Measurements from ENCODE around the gene LY6G5B.
A peak's percentile ranks its signal among the peaks of the same experiment; 100 is the strongest.
"Not testable (repeated sequence)": the region's sequence is repeated elsewhere in the genome, so short reads cannot be mapped to it uniquely, and the experiment has no call there.

LY6G5B gene

DNA sequence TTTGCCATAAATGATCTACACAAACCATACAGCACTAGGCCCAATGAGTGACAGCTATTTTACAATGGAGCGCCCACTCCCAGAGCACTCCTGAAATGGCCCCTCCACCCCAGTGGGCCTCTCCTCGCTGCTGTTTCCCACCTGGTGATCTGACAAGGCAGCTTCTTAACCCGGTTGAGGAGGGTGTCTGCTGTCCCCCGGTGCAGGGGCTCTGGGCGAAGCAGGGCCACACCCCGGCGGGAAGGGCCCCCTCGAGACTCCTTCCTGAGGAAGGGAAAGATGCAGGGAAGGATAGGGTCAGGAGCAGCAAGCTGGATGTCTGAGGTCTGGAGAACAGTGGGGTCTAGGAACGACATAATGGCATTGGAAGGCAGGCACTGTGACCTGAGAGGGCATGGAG, 23.1 kb downstream of the LY6G5B start:
- DNase-seq = no peak

DNA sequence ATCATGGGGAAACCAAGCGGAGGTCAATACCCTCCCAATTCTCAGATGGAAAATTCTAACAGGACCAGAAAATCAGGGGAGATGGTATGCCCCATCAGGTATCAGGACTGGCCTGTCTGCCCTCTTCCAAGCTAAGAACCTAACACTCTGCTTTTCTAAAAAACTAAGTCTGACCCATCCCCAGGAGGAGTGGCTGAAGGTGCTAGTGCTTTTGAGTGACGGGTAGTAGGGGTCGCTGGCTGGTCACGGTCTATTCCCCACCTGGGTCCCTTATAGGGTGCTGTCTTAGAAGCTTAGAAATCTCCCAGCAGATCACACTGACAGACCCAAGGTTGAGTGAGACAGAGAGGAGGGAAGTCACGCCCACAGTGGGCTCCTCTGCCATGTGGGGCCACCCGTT, 23.8 kb downstream of the LY6G5B start:
- no peak for DNase-seq

DNA sequence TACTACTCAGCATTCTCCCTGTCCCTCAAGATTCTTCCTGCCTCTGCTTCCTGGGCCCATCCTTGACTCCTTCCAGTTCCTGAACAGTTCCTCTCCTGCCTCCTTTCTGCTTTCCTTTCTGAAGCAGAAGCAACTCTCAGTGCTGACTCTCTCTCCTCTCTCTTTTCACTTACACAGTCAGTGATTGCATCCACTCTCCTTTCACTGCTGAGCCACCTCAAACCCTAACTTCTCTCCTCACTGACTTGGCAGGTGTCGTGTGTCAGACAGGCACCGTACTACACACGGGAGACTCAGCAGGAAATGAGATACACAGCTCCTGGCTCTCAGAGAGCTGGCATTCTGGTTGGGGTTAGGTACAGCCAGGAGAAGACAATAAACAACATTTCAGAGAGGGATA, 27.8 kb downstream of the LY6G5B start:
- no peak for DNase-seq

DNA sequence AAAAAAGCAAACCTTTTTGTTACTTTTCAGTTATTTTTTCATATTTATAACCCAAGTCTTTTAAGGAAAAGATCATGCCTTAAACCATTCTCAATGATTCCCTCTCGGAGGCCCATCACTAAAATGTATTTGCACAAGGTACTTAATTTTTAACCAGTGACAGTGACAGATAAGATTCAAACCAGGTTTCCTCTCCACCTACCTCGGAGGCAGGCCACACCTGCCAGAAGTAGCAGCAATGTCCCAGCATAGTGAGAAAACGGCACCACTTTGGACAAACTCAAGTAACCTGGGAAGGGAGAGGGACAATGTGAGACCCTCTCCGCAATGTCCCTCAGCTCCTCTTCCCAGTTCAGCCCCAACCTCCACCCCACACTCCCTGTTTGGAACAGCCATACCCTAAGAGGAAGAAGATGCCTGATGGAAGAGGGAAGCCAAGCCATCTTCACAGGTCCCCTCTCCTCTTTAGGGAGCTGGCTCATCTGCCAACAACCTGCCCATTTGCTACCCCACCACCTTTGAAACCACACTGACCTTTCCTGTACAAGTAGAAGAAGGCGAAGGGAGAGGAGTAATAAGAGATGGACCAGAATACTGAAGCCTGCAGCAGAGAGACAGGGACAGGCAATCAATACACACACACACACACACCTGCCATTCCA, 31.1 kb downstream of the LY6G5B start:
- no peak for DNase-seq

DNA sequence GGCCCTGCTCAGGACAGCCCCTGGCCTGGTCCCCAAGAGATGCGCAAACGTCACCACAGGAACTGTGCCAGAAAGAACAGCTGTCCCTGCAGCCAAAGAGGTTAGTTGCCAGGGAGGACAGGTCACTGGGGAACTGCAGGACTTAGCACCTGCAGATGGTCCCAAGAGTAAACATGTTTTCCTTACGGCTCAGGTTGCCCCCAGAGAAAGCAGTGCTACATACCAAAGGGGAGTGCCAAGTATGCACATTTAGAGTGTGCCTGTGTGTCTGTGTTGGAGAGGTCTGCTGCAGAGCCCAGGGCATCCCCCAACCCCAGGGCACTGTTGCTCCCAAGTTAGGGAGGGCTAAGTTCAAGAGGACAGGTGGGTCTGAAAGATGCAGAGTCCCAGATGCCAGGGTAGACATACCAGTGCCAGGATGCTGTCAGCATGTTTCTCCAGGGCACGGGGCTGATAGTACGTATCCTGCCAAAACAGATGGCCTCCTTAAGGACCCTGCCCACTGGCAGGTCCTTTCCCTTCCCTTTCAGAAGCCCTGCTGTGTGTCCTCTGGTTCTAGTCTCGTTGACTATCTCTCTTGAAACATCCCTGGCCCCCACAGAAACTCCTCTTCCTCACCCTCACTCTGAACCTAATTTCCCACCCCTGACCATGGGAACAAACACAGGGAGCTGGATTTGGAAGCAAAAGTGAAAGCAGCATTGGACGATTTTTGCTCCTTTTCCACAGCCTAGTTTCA, 32.1 kb downstream of the LY6G5B start:
- DNase-seq = no peak

DNA sequence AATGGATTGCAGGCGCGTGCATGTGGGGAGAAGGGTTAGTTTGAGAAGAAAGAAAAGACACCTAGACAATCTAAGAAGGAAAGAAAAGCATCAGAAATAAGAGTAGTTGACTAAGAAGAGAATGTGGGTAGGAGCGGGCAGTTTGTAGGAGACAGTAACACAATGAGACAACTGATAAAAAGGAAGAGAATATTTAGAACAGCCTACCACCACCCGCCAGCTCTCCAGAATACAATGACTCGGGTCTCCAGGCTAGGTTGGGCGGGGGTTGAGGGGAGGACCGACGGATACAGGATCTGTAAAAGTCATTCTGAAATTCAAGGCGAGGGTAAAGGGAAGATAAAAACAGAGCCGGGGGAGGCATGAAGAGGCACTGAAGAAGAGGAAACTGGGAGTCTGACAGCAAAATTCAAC, 32.6 kb downstream of the LY6G5B start:
- DNase-seq = no peak

DNA sequence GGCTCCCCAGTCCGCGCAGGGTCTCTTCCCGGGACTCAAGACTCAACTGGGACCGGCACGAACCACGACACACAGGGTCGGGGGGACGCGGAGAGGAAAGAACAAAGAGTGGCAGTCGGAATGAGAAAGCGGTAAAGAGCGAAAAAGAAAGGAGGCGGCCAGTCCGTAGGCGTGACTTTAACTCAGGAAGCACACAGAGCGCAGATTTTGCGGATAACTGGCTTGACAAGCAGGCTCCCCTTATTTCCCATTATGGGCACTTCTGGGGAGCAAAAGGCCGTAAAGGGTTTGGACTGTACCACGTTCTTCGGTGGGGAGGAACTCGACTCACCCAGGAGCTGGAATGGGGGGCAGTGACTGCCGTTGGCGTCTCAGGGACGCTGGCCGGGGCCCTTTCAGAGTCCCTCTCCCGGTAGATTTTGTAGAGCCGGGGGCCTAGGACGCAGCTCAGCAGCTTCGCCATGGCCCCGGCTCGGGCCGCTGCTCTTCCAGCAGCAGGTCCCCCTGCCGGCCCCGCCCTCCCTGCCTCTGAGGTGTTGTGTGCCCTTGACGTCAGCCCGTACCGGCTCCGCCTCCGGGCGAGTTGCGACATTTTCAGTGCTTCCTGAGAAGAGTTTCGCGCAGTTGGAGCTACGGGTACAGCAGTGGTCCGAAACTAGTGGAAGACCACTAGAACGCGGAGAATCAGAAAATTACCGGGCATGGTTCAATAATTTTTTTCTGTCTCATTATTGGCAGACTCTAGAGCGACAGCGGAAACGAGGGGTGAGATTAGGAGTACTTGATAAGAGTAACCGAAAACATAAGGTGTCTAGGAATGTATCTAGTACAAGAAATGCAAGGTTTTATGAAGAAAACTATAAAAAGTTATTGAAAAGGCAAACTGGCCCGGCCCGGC, 33.3 kb downstream of the LY6G5B start, which contains the start of gene ABHD16A:
ABHD16A (minus strand) TSS at position 506 of the 898 bp plus-strand sequence; CDS start at position 463, 43 bp downstream.
- DNase-seq = peak; percentile 99

DNA sequence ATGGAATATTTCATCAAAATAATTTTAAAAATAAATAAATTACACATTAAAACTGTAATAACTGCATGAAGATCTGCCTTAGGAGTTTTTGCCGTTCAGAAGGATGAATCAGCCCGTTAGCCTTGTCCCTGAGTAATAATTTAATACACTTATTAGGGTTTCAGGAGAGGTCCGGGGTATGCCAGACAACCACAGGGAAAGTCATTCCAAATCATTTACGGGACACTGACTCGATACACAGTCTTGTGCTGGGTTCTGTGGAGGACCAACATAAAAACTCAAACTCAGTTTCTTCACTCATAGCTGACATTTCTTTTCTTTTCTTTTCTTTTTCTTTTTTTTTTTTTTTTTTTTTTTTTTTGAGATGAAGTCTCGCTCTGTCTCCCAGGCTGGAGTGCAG, 36.2 kb downstream of the LY6G5B start:
- no peak for DNase-seq

DNA sequence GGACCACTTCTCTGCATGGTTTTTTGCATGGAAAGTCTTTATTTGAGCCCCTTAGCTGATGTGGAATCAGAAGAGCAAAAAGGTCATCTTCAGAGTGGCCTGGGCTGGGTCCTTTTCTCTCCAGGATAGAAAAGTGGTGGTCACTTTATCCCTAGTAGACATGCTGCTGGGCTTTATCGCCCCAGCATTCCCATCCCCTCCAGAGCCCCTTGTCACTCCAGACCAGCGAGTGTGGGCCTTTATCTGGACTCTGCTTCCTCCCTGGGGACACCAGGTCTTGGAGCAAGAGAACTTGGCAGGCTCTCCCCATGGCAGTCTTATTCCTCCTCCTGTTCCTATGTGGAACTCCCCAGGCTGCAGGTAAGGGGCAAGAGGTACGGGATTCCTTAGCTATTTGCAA, 36.8 kb downstream of the LY6G5B start, which contains the start of gene LY6G6F:
LY6G6F (plus strand) TSS at position 268 of the 400 bp plus-strand sequence; CDS start at position 309, 41 bp downstream.
- DNase-seq = no peak

DNA sequence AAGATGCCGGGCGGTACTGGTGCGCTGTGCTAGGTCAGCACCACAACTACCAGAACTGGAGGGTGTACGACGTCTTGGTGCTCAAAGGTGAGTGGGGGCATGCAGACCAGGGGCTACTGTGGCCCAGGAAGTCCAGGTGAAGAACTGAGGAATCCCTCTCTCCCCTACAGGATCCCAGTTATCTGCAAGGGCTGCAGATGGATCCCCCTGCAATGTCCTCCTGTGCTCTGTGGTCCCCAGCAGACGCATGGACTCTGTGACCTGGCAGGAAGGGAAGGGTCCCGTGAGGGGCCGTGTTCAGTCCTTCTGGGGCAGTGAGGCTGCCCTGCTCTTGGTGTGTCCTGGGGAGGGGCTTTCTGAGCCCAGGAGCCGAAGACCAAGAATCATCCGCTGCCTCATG, 37.9 kb downstream of the LY6G5B start:
- DNase-seq = no peak

DNA sequence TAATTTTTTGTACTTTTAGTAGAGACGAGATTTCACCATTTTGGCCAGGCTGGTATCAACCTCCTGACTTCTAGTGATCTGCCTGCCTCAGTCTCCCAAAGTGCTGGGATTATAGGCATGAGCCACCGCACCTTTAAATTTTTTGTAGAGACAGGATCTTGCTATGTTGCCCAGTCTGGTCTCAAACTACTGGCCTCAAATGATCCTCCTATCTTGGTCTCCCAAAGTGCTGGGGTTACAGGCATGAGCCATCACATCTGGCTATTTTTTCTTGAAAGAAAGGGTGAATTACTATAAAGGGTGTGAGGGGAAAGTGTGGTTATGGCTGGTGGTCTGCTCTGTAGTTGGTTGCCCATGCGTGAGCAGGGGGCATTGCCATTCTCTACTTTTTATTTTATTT, 38.4 kb downstream of the LY6G5B start:
- no peak for DNase-seq

DNA sequence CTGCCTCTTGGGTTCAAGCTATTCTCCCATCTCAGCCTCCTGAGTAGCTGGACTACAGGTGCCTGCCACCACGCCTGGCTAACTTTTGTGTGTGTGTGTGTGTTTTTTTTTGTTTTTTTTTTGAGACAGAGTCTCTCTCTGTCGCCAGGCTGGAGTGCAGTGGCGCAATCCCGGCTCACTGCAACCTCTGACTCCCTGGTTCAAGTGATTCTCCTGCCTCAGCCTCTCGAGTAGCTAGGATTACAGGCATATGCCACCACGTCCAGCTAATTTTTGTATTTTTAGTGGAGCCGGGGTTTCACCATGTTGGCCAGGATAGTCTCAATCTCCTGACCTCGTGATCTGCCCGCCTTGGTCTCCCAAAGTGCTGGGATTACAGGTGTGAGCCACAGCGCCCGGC, 39.4 kb downstream of the LY6G5B start:
- DNase-seq = not testable (repeated sequence)

DNA sequence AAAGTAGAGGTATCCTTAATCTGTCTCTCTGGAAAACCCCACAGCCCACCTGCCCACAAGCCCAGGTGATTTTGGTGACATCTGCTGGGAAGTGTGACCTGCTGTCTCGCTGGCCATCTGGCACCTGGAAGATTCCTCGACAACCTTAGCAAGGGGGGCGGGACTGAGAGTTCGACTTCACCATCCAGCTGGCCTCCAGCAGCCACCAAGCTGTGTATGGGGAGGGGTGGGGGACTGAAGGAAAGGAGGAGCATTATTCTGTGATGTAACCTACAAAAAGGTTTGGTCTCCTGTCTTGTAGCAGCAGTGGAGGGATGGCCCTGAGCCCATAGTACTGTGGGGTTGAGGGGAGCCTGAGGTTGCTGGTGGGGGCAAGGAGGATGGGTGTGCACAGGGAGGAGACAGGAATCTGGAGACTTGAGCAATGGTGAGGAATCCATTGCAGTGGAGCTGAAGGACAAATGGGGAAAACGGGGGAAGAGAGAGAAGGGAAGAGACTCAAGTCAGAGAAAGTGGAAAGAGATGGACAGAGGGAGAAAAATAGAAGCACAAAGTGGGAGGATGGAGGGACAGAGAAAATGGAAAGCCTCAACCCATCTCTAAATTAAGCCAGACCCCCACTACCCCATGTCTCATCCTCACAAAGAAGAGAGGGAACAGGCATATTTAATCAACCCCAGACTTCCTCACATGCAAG, 40.9 kb downstream of the LY6G5B start:
- DNase-seq = no peak

DNA sequence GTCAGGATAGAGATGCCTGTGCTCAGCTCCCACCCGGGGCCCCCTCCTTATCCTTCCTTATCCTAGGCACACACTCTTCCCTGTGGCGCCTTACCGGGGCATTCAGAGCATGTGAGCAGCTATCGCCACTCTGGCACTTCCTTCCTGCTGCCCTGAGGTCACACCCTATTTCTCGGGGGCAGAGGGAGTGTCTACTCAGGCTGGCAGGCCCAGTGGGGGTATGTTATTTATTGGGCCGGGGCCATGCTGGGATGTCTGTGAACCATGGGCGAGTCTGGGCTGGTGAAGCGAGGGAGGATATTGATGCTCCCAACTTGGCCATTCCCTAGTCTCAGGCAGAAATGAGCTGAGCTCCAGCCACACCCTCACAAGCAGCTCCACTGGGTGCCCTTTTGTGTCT, 41.5 kb downstream of the LY6G5B start:
- DNase-seq = no peak

DNA sequence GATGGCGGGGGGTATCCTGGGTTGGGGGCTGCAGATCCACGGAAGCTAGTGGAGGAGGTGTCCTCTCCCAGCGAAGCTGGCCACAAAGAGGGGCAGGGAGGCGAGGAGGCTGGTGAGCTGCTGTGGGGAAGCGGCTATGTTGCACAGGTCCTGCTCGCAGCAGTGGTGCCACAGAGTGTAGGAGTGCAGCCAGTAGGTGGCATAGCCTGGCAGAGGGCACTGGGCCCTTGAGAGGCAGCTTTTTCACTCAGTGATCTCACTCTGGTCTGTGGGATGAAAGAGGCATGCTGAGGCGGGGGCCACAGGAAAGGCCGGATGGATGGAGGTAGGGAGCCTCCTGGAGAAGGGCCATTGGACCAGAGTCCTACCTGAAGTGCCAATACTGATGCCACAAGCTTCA, 42.5 kb downstream of the LY6G5B start:
- DNase-seq = no peak

DNA sequence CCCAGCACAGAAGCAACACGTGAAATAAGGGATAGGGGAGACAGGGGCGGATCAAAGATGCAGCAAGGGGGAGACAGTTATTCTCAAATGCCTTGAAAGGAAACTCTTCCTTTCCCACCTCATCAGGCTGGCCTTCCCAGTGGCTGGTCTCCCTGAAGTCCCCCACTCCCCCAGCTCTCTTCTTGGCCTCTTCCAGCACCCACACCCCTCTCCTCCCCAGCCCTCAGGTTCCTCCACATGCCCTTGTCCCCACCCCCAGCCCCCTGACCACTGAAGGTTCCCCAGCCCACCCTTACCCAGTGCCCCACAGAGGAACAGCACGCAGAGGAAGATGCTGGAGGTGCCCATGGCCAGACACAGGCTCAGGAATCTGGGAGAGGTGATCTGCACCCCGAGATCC, 43.7 kb downstream of the LY6G5B start:
- no peak for DNase-seq

DNA sequence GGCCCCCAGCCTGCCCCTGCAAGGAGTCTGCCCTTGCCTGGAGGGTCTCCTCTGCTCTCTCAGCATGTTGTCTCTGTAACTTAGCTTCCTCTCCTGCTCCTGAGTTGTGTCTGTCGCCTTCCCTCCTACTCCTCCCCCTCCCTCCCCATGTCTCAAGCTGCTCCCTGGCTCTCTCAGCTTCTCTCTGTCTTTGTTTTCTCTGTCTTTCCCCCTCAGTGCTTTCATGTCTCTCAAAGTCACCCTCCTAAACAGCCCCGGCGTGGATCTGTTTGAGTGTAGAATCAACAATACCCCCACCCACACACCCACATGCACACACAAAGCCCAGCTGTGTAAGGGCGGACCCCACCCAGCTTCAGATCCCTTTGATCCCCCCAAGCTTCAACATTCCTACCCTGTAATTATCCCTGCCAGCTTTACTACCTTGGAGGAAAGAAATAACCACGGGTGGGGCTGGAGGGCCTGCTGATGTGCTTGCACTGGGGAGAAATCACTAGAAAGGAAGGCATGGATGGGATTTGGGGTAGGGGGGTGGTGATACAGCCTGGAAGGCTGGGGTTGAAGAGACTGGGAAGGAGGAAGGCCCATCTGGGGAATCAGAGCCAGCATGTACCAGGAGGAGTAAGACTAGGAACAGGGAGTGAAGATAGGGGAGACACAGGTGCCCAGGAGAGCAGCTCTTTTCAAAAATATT, 44.4 kb downstream of the LY6G5B start:
- DNase-seq = no peak

DNA sequence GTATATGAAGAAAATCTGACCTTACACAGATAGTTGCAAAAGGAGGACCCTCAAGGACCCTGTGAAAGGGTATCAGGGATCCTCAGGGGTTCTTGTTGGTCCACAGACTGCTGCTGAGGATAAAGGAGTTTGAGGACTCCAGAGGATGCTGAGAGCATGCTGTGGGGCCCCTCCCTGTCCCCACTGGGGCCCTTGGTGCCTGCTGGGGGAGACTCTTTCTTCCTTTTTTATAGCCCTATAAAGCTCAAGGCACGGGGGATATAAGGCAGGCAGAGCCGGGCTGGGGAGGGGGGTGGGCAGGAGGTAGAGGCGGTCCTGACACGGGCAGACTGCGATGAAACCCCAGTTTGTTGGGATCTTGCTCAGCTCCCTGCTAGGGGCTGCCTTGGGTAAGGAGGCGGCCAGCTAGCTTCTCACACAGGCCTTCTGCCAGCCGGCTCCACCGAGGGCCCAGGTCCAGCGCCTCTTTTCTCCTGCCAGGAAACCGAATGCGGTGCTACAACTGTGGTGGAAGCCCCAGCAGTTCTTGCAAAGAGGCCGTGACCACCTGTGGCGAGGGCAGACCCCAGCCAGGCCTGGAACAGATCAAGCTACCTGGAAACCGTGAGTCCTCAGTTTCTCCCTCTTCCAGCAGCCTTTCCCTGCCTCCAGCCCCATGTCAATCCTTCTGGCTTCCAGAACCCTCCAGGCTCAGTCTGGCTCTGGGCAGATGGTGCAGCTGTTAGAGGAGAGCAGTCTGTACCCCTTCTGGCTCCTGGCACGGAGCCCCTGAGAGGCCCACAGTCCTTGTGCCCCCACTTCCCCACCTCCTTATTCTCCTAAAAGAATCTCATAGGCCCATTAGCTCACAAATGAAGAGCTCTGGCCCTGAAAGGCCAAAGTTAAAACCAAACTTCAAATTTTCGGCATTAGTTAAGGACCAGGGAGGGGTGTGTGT, 45.5 kb downstream of the LY6G5B start, which contains the start of gene LY6G6D:
LY6G6D (plus strand) TSS at position 327 of the 937 bp plus-strand sequence; CDS start at position 335, 8 bp downstream.
- DNase-seq = no peak

DNA sequence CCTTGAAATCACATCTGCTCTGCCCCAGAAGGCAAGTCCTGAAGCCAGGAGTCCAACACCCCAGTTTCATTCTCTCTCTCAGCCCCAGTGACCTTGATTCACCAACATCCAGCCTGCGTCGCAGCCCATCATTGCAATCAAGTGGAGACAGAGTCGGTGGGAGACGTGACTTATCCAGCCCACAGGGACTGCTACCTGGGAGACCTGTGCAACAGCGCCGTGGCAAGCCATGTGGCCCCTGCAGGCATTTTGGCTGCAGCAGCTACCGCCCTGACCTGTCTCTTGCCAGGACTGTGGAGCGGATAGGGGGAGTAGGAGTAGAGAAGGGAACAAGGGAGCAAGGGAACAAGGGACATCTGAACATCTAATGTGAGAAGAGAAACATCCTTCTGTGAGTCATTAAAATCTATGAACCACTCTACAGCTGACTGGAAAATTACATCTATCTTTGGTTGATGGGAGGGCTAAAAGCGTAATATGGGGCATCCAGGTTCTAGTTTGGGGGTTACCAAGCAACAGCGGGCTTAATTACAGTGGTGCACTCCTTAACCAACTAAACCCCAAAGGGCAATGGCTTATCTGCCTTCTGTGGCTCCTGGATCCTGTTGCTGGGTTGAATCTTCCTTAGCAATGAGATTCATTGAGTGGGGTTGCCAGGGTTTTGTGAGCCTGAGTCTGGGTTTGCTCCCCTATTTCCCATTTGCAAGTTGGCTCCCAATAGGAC, 47.9 kb downstream of the LY6G5B start:
- no peak for DNase-seq

DNA sequence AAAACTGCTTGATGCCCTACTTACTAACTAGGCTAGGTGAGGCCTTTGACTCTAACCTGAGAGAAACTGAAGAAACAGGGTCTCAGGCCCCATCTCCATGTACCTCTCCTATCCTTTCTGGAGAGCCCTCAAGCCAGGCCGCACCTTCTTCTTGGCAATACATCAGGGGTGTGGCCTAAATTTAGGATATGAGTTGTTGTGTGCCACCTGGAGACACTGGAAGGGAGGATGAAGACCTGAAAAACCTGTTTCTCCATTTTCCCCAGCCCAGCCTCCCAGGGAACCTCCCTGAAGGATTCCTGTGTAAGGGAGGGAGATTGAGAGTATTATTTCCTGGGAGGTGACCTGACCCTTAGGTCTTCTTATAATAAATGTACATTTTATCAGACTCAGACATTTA, 48.5 kb downstream of the LY6G5B start:
- no peak for DNase-seq
